Occipital lobe (tissue), 2 donors: ENCODE data around the gene DPM2. TPM values are rescaled to one million over a fixed set of nuclear protein-coding genes. Genes with fewer than 3 reads are reported as not detected.

Experiments
- DNase-seq: peaks from one replicate; lab custom pipeline; 2025; lab: John Stamatoyannopoulos, UW
- total RNA-seq: library from RNA; depleted of rRNA; stranded (reverse); fragments of >200 nt; gene quantifications from one replicate; pipeline ENCODE4 v1.2.3, GENCODE V29; 2014

Gene DPM2
- total RNA-seq, 1 donor from 2014 or later, result 11.4 TPM

DNA sequence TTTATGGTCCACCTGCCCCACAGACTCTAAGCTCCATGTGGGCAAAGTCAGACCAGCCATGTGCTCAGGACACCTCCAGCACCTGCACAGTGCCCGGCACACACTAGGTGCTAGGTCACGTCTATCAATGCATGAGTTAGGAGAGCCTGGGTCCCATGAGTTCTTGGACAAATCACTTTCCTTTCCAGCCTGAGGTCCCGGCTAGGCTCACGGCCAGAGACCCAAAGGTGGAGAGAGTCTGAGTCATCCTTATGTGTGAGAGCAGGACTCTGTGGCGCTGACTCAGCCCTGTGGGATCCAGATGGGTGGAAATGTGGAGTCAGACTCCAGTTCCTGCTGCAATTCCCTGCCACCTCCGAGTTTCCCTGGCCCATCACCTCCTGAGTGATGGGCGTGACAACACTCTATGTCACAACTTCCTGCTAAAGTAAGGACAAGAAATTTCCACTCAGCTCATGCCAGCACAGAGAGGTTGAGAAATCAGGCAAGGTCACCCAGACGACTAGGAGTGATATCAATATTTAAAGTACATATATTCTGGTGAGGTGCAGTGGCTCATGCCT is 18.3 kb downstream of the DPM2 start:
- DNase-seq, result peak; percentile 66

DNA sequence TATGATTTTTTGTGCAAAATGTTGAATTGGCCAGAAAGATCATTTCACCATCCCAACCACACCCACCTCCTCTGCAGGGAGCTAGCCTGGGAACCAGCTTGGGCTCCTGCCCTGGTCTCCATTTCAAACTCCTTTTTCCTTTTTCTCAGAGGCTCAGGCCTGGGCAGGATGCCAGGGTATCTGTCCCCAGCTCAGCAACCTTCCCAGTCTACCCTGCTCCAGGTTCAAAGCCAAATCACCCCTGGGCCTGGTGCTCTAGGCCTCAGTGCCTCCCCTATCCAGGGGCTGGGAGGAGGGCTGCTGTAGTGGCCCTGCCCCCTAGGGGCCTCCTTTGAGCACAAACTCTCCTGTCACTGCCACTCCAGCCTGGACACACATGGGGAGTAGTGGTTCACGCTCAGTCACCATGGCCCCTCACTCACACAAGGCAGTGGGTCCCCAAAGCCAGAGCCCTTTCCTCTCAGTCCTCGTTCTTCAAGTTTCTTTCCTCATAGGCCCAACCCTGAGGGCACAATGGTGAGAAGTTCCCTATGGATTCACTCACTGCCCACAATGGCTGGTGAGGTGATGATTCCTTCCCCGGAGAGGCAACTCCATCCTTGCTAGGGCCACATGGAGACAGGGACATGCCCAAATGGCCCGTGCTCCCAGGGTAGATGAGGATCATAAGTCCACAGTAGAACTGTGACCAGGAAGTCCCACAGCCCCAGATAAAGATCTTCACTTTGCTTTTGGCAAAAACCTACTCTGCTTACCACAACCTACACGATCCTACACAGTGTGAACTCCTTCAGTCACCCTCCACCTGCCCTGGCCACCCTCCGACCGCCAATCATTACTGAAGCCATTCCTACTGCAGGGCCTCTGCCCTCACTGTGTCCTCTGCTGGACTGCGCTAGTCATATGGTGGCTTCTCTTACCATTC is 19.2 kb downstream of the DPM2 start:
- no peak for DNase-seq

DNA sequence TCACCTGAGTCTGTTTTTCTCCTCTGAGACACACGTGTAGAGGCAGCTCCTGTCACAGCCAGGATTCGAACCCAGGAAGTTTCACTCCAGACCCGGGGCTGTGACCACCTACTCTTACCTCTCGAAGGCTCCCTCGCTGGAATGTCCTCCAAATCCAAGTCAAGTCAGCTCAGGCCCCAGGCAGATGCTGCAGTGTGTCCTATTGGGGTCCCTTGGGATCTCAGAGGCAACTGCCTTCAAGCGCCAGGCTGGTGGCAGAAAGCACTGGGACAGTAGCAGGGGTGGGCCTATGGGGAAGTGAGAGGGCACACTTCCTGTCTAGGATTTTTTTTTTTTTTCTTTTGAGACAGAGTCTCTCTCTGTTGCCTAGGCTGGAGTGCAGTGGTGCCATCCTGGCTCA is 20.1 kb downstream of the DPM2 start:
- no peak for DNase-seq

DNA sequence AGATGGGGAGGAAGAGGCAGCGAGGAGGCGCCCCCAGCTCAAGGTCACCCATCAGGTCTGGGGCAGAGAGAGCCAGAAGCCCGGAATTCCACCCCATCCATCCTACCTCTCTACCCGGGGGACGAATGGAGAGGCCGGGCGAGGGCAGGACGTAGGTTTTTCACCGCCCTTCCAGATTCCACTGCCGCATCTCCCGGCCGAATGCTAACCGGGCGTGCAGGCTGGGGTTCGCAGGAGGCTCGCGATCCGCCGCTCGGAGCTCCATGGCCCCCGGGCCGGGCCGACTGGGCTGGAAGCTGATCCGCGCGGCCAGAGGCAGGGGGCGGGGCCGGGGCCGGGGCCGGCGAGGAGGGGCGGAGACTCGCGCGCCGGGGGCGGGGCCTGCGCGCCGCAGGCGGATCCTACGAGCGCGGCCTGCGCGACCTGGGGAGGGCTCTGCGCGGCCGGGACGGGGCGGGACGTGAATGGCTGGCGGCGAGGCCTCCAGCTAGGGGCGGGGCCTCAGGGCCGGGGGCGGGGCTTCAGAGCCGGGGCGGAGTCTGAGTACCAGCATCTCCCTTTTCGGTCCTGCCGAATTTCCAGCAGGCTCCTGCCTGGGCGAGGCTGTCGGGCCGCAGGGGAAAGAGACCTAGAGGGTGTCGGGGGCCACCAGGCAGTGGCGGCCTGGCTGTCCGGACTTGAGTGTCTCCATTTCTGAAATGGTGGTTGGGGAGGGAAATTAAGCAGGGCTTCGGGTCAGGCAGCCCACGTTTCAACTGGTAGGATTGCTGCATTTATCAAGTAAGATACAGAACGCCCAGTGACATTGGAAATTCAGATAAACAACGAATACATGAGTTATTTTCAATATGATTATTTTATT is 20.7 kb downstream of the DPM2 start, which contains the start of gene ST6GALNAC4:
Gene ST6GALNAC4, minus strand, starts transcription at position 322 of the 862 bp plus-strand sequence. CDS start 622 bp downstream, outside the sequence.
- DNase-seq, result peak; percentile 94

DNA sequence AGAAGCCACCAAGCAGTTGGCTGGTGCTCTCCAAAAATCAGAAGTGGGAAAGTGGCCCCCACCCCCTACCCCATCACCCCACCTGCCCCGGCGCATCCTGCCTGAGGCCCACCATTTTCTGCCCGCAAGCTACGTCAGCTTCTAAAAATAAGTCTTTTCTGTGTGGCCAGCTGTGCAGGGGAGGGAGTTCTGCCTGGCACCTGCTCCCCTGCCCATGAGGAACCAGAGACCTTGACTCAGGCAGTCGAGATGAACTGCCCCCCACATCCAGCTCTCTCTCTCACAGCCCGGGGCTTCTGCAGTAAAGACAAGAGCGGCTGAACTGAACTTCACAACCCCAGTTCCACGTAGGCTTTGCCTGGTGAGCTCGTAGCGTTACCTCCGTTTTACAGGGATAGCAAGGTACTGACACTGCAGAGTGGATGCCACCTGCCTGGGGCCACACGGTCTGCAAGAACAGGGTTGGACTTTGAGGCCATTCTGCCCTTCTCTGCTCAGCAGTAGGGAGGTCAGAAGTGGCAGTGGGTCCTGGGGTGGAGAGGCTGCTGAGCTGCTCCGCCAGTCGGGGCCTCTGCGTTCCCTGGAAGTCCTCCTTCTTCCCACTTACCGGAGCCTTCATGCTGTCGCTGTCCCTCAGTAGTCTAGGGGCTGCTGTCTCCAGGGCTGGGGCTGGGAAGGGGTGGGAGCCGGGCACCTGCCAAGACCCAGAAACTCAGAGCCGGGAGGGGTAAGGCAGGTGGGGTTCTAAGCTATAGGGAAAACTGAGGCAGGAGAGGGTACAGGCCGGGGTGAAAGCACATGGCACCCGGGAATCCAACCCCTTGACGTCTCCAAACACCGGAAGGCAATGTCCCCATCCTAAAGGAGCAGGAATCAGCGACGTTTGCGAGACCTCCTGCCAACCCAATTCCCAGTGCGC is 21.6 kb downstream of the DPM2 start:
- DNase-seq, result no peak

DNA sequence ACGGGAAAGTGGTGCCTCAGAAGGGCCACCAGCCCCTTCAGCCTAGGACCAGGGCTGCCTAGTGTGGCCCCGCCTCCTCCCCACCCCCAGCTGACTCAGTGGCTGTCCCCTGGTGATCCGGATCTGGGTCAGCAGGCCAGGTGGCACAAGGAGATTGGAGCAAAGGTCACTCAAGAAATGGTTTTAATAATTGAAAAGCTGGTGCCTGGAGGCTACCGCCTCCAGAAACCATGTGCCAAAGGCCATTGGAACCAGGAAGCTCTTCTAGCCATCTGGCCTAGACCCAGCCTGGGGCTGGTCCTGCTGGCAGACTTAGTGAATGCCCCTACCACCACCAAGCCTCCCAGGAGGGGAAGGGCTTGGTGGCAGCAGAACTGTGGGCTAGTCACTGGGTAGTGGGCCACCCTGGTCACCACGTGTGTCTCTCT is 22.3 kb downstream of the DPM2 start:
- DNase-seq, result no peak

DNA sequence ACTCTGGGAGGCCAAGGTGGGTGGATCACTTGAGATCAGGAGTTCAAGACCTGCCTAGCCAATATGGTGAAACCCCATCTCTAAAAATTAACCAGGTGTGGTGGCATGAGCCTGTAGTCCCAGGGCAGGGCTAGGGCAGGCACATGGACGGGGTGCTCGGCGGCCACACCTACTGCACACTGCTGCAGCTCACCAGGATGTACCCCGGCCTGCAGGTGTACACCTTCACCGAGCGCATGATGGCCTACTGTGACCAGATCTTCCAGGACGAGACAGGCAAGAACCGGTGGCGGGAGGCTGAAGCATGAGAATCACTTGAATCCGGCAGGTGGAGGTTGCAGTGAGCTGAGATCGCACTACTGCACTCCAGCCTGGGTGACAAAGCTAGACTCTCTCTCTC is 24.0 kb downstream of the DPM2 start:
- no peak for DNase-seq

DNA sequence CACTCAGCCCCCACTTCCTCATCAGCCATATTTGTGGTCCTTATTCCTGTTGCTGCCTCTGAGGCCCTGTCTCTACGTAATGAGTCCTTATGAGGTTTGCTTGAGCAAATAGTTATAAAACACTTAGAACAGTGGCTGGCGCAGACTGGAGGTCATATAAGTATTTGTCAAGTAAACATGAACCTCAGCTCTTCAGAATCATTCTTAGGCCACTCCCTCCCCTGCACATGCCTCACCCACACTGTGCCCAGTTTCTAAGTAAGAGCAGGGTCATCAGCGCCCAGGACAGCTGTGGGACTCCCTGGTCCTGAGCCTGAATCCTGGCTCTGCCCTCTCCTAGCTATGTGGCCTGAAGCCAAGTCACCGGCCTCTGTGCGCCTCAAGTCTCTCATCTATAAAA is 24.8 kb downstream of the DPM2 start:
- DNase-seq, result no peak

DNA sequence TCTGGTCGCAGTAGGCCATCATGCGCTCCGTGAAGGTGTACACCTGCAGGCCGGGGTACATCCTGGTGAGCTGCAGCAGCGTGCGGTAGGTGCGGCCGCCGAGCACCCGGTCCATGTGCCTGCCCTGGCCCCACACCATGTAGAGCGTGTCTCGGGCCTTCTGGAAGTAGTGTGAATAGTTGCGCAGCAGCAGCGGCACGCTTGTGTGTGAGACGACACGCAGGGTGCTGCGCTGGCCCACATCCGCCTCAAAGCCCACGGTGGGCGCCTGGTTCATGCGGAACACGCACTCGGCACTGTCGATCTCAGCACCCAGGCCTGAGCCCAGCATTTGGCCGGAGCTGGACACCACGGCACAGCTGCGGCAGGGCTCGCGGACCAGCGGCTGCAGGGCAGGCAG is 25.4 kb downstream of the DPM2 start:
- DNase-seq, result no peak

DNA sequence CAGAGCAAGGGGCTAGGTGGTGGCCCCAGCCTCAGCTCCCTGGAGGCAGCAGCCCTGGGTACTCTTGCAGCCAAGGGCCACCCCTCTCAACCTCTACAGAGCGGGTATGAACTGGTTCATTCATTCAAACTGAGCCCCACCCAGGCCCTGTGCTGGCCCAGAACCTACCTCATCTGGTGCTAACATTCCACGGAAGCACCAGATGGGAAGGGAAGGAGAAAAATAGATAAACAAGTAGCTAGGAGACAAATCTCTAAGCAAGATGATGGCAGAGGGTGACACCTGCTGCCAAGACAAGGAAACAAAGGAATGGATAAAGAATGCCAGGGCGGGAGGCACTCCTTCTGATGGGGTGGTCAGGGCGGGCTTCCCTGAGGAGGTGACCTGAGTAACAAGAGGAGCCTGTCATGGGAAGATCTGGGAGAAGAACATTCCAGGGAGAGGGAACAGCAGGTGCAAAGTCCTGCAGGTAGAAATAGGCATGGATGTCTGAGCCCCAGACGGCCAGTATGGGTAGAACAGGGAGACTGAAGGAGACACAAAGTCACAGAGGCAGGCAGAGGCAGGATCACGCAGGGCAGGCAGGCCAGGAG is 26.9 kb downstream of the DPM2 start:
- no peak for DNase-seq

DNA sequence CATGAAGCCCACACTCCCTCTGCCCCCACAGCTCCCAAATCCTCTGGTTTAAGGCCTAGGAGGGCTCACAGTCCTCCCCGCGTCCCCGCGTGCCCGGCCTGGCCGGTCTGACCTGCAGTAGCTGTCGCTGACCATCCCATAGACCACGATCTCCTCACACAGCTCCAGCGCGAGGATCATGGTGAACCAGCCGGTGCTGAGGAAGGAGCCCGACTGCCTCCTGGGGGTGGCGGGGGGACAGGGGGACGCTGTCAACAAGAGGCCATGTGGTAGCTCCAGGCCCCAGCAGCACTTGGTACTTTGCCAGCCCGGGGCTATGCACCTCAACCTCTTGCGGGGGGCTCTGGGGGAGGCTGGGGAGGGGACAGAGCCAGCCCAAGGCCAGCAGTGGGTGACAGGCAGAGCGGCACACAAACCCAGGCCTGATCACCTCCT is 27.8 kb downstream of the DPM2 start:
- no peak for DNase-seq

DNA sequence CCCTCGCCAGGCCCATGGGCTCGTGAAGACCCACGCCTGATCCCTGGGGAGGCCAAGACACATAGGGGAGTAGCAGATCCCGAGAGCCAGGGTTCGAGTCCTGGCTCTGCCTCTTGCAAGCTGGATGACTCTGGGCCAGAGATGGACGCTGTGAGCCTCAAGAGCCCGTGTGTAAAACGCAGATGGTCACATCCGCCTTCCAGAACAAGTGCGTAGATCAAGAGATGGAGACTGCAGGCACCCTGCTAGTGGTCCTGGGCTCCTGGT is 29.1 kb downstream of the DPM2 start:
- no peak for DNase-seq

DNA sequence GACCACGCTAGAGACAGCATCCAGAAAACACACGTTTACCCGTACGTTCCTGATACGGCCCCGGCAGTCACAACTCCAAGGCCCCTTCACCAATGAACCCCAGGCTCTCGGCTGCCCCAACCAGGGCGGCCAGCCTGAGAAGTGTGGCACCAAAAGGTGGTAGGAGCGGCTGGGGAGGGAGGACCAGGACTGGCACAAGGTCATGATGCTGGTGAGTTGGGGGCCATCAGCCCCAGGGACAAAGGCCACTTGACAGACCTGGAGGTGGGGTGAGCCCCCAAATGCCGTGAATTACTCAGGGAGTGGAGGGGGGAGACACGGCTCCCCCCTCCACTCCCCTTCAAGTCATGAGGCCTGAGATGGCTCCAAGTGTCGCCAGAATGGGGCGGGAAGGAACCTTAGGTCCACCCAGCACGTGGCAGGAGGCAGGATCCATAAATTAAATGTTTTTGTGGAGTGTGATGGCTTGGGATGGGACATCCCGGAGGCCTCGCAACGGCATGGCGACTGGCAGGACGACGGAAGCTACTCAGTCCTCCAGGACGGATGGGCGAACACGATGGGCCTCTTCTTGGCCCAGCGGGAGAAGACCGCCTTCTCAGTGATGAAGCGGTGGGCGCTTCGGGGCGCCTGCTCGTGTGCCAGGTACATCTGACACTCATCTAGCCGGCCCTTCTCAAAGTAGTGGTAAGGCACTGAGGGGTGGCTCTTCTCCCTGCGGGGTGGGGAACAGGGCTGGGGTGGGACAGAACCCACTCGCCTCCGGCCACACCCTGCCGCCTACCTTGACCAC is 29.6 kb downstream of the DPM2 start:
- no peak for DNase-seq

DNA sequence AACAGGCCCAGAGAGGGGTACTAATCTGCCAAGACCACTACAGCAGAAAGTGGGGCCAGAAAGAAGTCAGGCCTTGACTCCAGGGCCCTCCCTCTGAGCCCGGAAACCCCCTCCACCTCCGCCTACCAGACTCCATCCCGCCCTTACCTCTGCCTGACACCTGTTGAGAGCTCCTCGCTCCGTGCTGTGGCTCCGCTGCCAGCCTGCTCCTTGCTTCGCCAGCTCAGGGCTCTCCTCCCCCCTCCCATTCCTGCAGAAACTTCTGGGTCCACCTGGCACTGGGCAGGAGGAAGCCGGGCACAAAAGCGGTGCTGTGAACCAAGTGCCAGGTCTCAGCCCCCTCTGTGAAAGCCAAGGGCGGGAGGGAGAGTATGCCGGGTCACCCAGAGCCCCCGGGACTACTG is 31.9 kb downstream of the DPM2 start:
- DNase-seq, result no peak

DNA sequence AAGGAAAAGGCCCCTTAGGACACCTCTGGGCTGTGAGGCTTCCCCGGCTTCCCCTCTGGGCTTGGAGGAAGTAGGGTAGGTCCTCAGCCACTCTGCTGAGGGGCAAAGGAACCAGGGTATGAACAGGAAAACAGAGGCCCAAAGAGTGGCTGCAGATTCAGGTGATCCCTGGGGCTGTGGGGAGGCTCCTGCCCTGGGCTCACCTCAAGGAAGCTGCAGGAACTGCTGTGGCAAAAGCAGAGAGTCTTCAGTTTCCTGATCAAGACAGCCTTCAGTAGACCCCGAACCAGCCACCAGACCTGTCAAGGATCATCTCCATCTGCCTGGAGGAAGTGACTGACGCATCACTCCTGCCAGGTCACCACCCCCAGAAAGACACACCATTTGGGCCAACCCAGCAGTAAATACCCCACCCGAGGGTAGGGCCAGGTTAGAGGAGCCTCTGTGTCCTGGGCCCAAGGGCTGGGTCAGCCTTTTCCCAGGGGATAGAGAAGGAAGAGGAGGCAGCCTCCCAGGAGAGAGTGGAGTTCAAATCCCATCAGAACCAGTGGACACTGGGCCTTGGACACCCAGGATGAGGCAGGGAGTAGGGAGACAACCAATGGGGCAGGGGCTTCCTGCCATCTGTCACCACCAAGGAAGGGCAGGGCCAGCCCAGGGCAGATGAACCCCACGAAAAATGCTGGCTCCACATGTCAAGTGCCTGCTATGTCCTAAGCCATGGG is 32.5 kb downstream of the DPM2 start:
- DNase-seq, result no peak

DNA sequence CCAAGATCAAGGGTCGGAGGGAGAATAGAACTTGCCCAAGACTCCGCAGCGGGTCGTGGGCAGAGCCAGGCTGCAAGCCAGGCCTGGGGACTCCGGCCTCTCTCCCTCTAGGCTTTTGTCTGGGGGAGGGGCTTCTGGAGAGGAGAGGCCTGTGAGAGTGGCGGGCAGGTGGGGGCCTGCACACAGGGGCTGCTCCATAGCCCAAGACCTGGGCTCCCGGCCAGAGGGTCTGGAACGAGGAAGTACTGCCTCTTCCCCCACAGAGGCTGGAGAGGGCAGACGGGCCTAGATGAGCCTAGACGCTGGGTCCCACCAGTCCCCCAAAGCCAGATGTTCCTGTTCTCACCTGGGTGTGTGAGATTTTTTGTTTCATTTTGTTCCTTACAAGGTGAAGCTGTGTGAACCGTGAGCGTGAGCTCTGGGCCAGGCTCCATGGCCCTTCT is 33.1 kb downstream of the DPM2 start:
- DNase-seq, result no peak

DNA sequence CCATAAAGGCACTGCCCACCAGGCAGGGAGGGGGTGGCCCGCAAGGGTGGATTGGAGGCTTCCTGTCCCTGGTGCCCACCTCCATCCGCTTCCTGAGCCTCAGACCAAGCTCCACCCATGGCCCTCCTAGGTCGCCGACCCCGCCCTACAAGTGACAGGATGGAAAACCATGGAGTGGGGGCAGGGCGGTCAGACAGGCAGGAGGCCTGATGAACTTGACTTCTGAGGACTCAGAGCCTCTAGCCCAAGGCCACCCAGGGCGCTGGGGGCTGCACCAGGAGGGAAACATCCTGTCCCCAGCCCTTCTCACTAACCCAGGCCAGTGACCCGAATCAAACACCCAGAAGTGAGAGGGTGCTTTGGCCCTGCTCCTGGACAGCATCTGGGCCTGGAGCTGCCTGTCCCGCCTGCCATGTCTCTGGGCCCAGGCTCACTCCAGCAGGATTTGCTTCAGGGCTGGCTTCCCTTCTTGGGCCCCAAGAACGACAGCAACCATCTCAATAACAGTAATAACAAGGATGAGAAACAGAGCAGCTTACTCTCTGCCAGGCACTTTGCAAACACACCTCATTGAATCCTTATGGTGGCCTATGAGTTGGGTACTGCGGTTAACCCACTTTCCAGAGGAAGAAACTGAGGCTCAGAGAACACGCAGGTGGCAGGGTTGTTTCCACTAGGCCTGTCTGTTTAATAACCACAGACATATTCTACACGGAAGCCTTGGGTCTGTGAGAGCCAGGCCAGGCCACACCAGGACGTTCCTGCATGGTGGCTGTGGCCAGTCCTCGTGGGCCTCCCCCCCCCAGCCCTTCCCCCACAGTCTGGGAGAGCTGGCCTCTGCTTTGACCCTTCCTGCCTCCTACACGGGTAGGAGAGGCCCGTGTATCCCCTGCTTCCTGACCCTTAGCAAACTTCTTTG is 33.8 kb downstream of the DPM2 start:
- no peak for DNase-seq
